Smooth muscle cell (in vitro differentiated cells): ENCODE measurements around the gene LEMD2. TPM values are rescaled to one million over a fixed set of nuclear protein-coding genes. Genes with fewer than 3 reads are reported as not detected.
A peak's percentile ranks its signal among the peaks of the same experiment; 100 is the strongest.

Source experiments
- DNase-seq: peaks from one replicate; lab custom pipeline; 2025; ENCODE audit not compliant: unreplicated experiment; lab: John Stamatoyannopoulos, UW
- H2AFZ ChIP-seq: fragments of 200-600 bp; sonication (generic); 2 replicates; pipeline ENCODE4 v1.6.0; 2016; ENCODE audit warnings: antibody characterized with exemption, low read depth, mild to moderate bottlenecking
- H3F3A ChIP-seq: fragments of 200-600 bp; sonication (generic); 2 replicates; pipeline ENCODE4 v1.6.0; 2017; ENCODE audit warnings: antibody characterized with exemption, low read depth
- H3K27ac ChIP-seq: fragments of 200-600 bp; sonication (generic); 2 replicates; pipeline ENCODE4 v1.5.1; 2016; ENCODE audit warnings: low read depth, mild to moderate bottlenecking
- H3K27me3 ChIP-seq: fragments of 200-600 bp; sonication (generic); 2 replicates; pipeline ENCODE4 v1.6.1; 2016; ENCODE audit warnings: low read depth, mild to moderate bottlenecking
- H3K36me3 ChIP-seq: fragments of 200-600 bp; sonication (generic); 2 replicates; pipeline ENCODE4 v1.5.1; 2016; ENCODE audit warnings: low read depth
- H3K4me1 ChIP-seq: fragments of 200-600 bp; sonication (generic); 2 replicates; pipeline ENCODE4 v1.5.1; 2016; ENCODE audit warnings: low read depth
- H3K4me2 ChIP-seq: fragments of 200-600 bp; sonication (generic); 2 replicates; pipeline ENCODE4 v1.6.0; 2016; ENCODE audit warnings: mild to moderate bottlenecking
- H3K4me3 ChIP-seq: fragments of 200-600 bp; sonication (generic); 2 replicates; pipeline ENCODE4 v1.5.1; 2016; ENCODE audit warnings: mild to moderate bottlenecking
- H3K79me2 ChIP-seq: fragments of 200-600 bp; sonication (generic); 2 replicates; pipeline ENCODE4 v1.6.0; 2016; ENCODE audit warnings: low read depth, mild to moderate bottlenecking
- H3K9ac ChIP-seq: fragments of 200-600 bp; sonication (generic); 2 replicates; pipeline ENCODE4 v1.6.0; 2016; ENCODE audit warnings: low read depth
- H3K9me3 ChIP-seq: fragments of 200-600 bp; sonication (generic); replicated peaks from 2 replicates; pipeline ENCODE4 v1.5.1; 2016; ENCODE audit warnings: low read depth
- H4K20me1 ChIP-seq: fragments of 200-600 bp; sonication (generic); 2 replicates; pipeline ENCODE4 v1.6.0; 2016; ENCODE audit warnings: low read depth
- CTCF ChIP-seq: fragments of 200-600 bp; sonication (generic); IDR thresholded peaks from 2 replicates; pipeline ENCODE4 v1.5.1; 2017; ENCODE audit warnings: borderline replicate concordance, mild to moderate bottlenecking, antibody characterized with exemption; ENCODE audit not compliant: insufficient read depth, poor library complexity, severe bottlenecking
- WGBS: methylation state at CpG from one replicate; pipeline ENCODE4 v1.1.7; 2016; ENCODE audit warnings: low lambda C conversion rate; 5-methylcytosine and 5-hydroxymethylcytosine counted together
- polyA plus RNA-seq: library from polyadenylated mRNA; unstranded; fragments of >200 nt; fragmentation: Nextera tagmentation; extraction: Ambion mirVana; gene quantifications from 2 replicates; pipeline ENCODE4 v1.2.1, GENCODE V29; 2016
- total RNA-seq: library from RNA; depleted of rRNA; stranded (reverse); fragments of >200 nt; gene quantifications from 2 replicates; pipeline ENCODE4 v1.2.3, GENCODE V29; 2014

The LEMD2 gene
- total and polyA plus RNA-seq, 2 experiments from 2014 or later = 48.8 to 87.3 TPM

GRCh38 chr6:33790379-33790778 lies 1.4 kb upstream of the LEMD2 start:
- no peaks in the 10 kb centered on the region for H3K9me3 ChIP-seq
- no peak for TF ChIP-seq CTCF
- no peaks in the 10 kb centered on the region for H3K27me3 ChIP-seq
- H3K4me1 ChIP-seq = peaks cover 24% of the 10 kb centered on the region
- no peak overlapping the region for H3K4me2 ChIP-seq
- WGBS = 83% methylated on average over 2 of the region's 2 CpGs
- H3K36me3 ChIP-seq = no peaks in the 10 kb centered on the region
- no peak overlapping the region for H2AFZ ChIP-seq
- H3K79me2 ChIP-seq = peaks cover 24% of the 10 kb centered on the region
- H3F3A ChIP-seq = peaks cover 4% of the 10 kb centered on the region
- DNase-seq = no peak
- no peak overlapping the region for H3K4me3 ChIP-seq
- no peak overlapping the region for H3K9ac ChIP-seq
- H3K27ac ChIP-seq = no peak overlapping the region
- peaks cover 25% of the 10 kb centered on the region for H4K20me1 ChIP-seq

DNA sequence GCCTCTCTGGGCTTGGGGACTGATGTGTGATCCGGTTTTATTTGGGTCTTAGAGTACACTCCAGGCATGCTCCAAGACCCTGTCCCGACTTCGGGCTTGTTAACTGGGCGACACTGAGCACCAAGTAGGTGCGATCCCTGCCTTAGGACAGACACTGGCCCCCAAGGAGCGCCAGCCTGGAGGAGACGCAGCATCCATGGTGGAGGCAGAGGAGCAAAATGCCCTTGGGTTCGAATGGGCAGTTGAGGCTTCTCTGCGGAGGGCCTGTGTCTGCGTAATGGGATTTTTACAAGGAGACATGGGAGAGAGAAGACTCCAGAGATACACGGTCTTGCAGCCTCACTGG lies 593 bp upstream of the LEMD2 start:
- Histone ChIP-seq H3K79me2 (peaks cover 32% of the 10 kb centered on the region), H3K9ac (peak overlapping the region; percentile 94), H3K4me3 (peak overlapping the region; percentile 95), H3K27ac (peak overlapping the region; percentile 86), H3K9me3 (no peaks in the 10 kb centered on the region), H3K4me2 (peak overlapping the region; percentile 86), H3F3A (peaks cover 4% of the 10 kb centered on the region), H3K4me1 (peaks cover 24% of the 10 kb centered on the region), H2AFZ (peak overlapping the region; percentile 92), H3K27me3 (no peaks in the 10 kb centered on the region), H4K20me1 (peaks cover 34% of the 10 kb centered on the region), H3K36me3 (no peaks in the 10 kb centered on the region)
- TF ChIP-seq CTCF = no peak
- DNase-seq = no peak
- WGBS = 94% methylated on average over 11 of the region's 11 CpGs

DNA sequence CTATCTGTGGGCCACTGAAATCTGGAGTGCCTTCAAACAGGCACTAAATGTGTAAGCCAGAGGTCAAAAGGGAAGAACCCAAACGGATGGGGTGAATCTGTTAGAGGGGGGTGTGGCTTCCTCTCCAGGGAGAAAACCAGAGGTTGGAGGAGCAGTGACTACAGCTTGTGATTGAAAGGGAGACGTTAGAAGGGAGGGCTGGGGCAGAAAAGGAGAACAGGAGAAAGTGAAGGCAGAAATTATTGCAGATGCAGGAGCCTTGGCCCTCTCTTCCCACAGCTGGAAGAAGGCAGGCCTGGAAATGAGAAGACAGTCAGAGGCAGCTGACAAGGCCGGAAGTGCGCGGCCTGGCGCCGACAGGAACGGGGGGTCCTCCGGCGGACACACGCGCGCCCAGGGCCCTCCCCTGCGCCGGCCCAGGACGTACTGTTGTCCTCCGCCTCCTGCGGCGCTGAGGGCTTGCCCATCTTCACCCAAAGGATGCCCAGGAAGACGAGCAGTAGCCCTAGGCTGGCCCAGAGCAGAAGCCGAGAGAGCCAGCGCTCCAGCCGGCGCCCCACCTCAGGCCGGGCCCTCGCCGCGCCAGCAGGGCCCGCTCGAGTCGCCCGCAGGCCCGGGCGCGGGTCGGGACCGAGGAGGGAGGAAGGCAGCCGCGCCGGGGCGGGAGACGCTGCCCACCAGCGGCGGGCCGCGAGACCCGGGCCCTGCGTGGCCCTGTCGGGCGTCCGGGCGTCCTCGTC lies 806 bp downstream of the LEMD2 start:
- Histone ChIP-seq H2AFZ (no peak overlapping the region), H3K4me2 (peak overlapping the region; percentile 86), H3K79me2 (peaks cover 34% of the 10 kb centered on the region), H3K27ac (peak overlapping the region; percentile 86), H3K27me3 (no peaks in the 10 kb centered on the region), H4K20me1 (peaks cover 46% of the 10 kb centered on the region), H3K36me3 (no peaks in the 10 kb centered on the region), H3K9ac (peak overlapping the region; percentile 94), H3K9me3 (no peaks in the 10 kb centered on the region), H3K4me1 (peaks cover 24% of the 10 kb centered on the region), H3K4me3 (peak overlapping the region; percentile 95), H3F3A (peaks cover 4% of the 10 kb centered on the region)
- no peak for TF ChIP-seq CTCF
- DNase-seq = peak; percentile 31
- WGBS = under 1% methylated on average over 52 of the region's 53 CpGs
